ENCODE data around the gene NFIB. TPM values are rescaled to one million over a fixed set of nuclear protein-coding genes. Genes with fewer than 3 reads are reported as not detected.

The NFIB gene
- total and polyA plus RNA-seq, 2 of the 4 experiments (the other 2 are of a cell fraction): 1.4 to 2.0 TPM

DNA sequence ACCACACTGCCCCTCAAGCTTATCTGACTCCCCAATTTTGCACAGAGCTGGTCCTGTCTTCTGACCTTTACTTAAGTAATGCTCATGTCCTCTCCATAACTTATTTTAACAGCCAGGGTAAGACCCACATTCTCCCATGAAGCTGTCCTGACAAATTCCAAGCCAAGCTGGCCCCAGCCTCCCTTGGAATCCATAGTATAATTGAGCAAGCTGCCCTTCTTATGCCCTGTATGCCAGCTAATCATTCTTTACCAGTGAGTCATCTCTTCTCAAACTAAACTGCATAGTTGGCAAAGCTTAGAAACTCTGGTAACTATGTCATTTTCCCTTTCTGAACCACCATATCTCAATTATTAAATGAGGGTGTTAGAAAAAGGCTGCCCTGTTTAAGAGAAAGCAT lies 92.4 kb downstream of the NFIB start:
- H3K4ac ChIP-seq (ENCODE audit: low read depth, low read length): no peak overlapping the region
- H3K9me3 ChIP-seq (ENCODE audit: control insufficient read depth, insufficient read depth, low read length): no peaks in the 10 kb centered on the region
- no peak overlapping the region for H2AK9ac ChIP-seq (replicated peaks; ENCODE audit: low read depth, low read length, poor library complexity)
- no peaks in the 10 kb centered on the region for H3K79me1 ChIP-seq (ENCODE audit: low read depth in 1 of 2, low read length in 2 of 2)
- no peak overlapping the region for H3K23ac ChIP-seq (ENCODE audit: low read depth, low read length)
- in situ Hi-C loops (cut with MboI; ENCODE audit: low sequenced_read_pairs) (no loop called here), intact Hi-C loops (cut with micrococcal nuclease) (no loop called here), dilution Hi-C loops (cut with HindIII; ENCODE audit: low sequenced_read_pairs, unreplicated experiment) (no loop called here)
- H2BK20ac ChIP-seq (ENCODE audit: low read depth, low read length): peak overlapping the region; percentile 66; the same call in 1 of the 2 replicates
- H3K14ac ChIP-seq (replicated peaks; ENCODE audit: low read depth, low read length): no peak overlapping the region
- peaks cover 2% of the 10 kb centered on the region; the same call in 1 of the 2 replicates for H3K27me3 ChIP-seq (ENCODE audit: control insufficient read depth, insufficient read depth, low read length)
- peak; percentile 61 for DNase-seq
- no peaks in the 10 kb centered on the region for H4K20me1 ChIP-seq (ENCODE audit: insufficient read depth, low read length)
- no TSS peak for BruUV-seq (replicated peaks)
- no peak overlapping the region for H4K91ac ChIP-seq (ENCODE audit: insufficient read depth, low read depth, low read length)
- ChIA-PET CTCF (no interaction called here), POLR2A (ENCODE audit: unreplicated experiment) (no interaction called here)
- H3K4me3 ChIP-seq (ENCODE audit: insufficient read depth, low read depth, low read length): no peak overlapping the region
- H3K9me1 ChIP-seq (ENCODE audit: insufficient read depth, low read length): no peaks in the 10 kb centered on the region
- peak overlapping the region; percentile 46 for H2BK5ac ChIP-seq (ENCODE audit: low read depth, low read length, poor library complexity, severe bottlenecking)
- no peak overlapping the region for H2BK120ac ChIP-seq (ENCODE audit: low read depth, low read length)
- H2BK15ac ChIP-seq (ENCODE audit: low read depth, low read length): no peak overlapping the region
- H2AFZ ChIP-seq (replicated peaks; ENCODE audit: low read length, poor library complexity): no peak overlapping the region
- H3K27ac ChIP-seq (ENCODE audit: insufficient read depth, low read length): 0 out of 2 replicates have a peak overlapping the region, but pooled peaks have one; percentile 20
- peak; percentile 85 for ATAC-seq (ENCODE audit: low read depth)
- H4K8ac ChIP-seq (ENCODE audit: low read depth in 2 of 2, low read length in 2 of 2): no peak overlapping the region
- no peak overlapping the region for H3K9ac ChIP-seq (ENCODE audit: low read depth, low read length)
- peaks cover 7% of the 10 kb centered on the region for H3K4me1 ChIP-seq (ENCODE audit: control insufficient read depth, insufficient read depth, low read length)
- H3K18ac ChIP-seq (ENCODE audit: low read depth, low read length): peak overlapping the region; percentile 43; the same call in 1 of the 2 replicates
- H2AK5ac ChIP-seq (ENCODE audit: low read depth, low read length): no peak overlapping the region
- H3K56ac ChIP-seq (ENCODE audit: extremely low read depth, insufficient read depth, low read length): 0 out of 2 replicates have a peak overlapping the region, but pooled peaks have one; percentile 27
- no peaks in the 10 kb centered on the region for H3K36me3 ChIP-seq (ENCODE audit: control insufficient read depth, insufficient read depth, low read length)
- 0 out of 2 replicates have a peak overlapping the region, but pooled peaks have one; percentile 14 for H3K4me2 ChIP-seq (ENCODE audit: low read depth, low read length)
- H4K5ac ChIP-seq (ENCODE audit: low read depth, low read length): peak overlapping the region; percentile 45
- TF ChIP-seq, protein P1, sequence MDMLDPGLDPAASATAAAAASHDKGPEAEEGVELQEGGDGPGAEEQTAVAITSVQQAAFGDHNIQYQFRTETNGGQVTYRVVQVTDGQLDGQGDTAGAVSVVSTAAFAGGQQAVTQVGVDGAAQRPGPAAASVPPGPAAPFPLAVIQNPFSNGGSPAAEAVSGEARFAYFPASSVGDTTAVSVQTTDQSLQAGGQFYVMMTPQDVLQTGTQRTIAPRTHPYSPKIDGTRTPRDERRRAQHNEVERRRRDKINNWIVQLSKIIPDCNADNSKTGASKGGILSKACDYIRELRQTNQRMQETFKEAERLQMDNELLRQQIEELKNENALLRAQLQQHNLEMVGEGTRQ (IDR thresholded peaks at IDR 0.05; ENCODE audit: low read depth, low read length): no peak
- TF ChIP-seq CEBPB (IDR thresholded peaks at IDR 0.05; ENCODE audit: low read depth, low read length): peak; percentile 51; the same call in 1 of the 2 replicates
- no peak for TF ChIP-seq MAZ (IDR thresholded peaks at IDR 0.05; ENCODE audit: borderline replicate concordance, low read depth, low read length)
- no peak for TF ChIP-seq BHLHE40 (IDR thresholded peaks at IDR 0.05; ENCODE audit: low read depth, low read length)
- peak; percentile 37; the same call in 1 of the 2 replicates for TF ChIP-seq FOS (IDR thresholded peaks at IDR 0.05; ENCODE audit: low read depth, low read length)
- no peak for TF ChIP-seq MXI1 (IDR thresholded peaks at IDR 0.05; ENCODE audit: borderline replicate concordance, low read depth, low read length)
- TF ChIP-seq MAFK (IDR thresholded peaks at IDR 0.05; ENCODE audit: low read depth, low read length): peak; percentile 56
- no peak for TF ChIP-seq POLR2A (IDR thresholded peaks at IDR 0.05; ENCODE audit: low read depth, low read length)
- TF ChIP-seq, protein P2, sequence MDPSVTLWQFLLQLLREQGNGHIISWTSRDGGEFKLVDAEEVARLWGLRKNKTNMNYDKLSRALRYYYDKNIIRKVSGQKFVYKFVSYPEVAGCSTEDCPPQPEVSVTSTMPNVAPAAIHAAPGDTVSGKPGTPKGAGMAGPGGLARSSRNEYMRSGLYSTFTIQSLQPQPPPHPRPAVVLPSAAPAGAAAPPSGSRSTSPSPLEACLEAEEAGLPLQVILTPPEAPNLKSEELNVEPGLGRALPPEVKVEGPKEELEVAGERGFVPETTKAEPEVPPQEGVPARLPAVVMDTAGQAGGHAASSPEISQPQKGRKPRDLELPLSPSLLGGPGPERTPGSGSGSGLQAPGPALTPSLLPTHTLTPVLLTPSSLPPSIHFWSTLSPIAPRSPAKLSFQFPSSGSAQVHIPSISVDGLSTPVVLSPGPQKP (IDR thresholded peaks at IDR 0.05; ENCODE audit: borderline replicate concordance, low read depth, low read length): no peak
- no peak for TF ChIP-seq RFX5 (IDR thresholded peaks at IDR 0.05; ENCODE audit: low read depth, low read length)
